HG03565 (cell line): Measurements from ENCODE around the gene IL1RAP.
"Not testable (repeated sequence)": the region's sequence is repeated elsewhere in the genome, so short reads cannot be mapped to it uniquely, and the experiment has no call there.

Source experiments
- ATAC-seq: cut with Tn5 transposase; IDR thresholded peaks from one replicate; pipeline ENCODE4 v1.9.1; 2021; ENCODE audit warnings: mild to moderate bottlenecking, moderate library complexity; ENCODE audit not compliant: unreplicated experiment

Gene IL1RAP

DNA sequence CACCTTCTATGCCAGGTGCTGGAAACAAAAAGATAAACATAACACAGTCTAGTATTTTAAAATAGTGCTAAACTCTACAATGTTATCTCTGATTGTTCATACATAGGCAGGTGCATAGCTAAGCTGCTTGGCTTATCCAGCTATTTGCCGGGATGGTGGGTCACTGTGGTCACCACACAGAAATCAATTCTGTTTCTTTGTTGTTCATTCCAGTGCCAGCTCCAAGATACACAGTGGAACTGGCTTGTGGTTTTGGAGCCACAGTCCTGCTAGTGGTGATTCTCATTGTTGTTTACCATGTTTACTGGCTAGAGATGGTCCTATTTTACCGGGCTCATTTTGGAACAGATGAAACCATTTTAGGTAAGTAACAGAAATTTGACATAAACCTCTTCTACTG, 130.2 kb downstream of the IL1RAP start:
- ATAC-seq = no peak

DNA sequence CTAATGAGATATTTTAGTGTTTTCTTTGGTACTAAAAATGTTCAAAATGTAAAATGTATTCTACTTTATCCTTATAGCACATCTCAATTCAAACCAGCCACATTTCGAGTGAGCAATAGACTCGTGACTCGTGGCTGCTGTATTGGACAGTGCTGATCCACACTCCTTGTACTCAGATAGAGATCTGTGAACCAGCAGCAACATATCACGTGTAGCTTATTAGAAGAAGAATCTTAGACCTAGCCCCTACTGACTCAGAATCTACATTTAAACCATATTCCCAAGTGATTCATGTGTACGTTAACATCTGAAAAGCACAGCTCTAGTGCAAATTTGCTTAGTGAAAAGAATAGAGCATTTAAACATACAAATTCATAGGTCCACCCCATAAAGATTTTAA, 130.9 kb downstream of the IL1RAP start:
- ATAC-seq = no peak

DNA sequence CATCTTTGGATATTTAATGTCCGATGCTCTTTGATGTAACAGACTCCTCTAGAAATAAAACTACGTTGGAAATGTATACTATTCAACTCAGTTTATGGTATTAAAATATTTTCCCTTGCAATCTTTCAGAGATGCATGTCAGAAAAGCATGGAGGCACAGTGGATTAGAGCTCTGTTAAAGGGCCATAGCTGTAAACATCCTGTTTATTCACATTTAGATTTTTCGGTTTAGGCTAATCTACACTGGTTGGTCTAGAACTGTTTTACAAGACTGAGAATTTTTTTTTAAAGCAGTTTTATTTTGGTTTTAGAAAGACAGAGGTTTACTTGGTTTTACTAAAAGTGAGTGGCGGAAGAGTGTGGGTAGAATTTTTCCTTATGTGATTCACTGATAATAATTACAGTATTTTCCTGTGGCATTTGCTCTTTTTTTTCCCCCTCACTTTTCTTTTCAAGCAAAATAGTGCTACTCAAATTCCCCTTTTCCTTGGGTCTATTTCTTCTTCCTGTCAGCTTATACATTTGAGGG, 132.1 kb downstream of the IL1RAP start:
- no peak for ATAC-seq

DNA sequence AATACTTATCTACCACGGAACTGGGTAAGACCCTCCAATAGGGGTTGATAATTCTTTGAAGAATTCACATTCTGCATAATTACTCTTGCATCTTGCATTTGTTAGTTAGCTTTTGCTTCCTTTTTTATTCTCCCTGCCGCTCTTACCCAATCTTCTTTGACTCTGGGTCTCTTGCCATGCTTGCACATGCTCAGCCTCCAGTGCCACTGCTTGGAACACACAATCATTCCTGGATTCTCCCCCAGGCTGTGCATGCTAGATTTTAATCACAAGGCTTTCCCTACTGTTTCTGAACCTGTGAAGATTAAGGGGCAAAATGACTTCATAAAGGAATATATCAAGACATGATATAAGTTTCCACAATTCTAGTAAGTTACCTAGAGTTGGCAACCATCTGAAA, 133.1 kb downstream of the IL1RAP start:
- ATAC-seq = no peak

DNA sequence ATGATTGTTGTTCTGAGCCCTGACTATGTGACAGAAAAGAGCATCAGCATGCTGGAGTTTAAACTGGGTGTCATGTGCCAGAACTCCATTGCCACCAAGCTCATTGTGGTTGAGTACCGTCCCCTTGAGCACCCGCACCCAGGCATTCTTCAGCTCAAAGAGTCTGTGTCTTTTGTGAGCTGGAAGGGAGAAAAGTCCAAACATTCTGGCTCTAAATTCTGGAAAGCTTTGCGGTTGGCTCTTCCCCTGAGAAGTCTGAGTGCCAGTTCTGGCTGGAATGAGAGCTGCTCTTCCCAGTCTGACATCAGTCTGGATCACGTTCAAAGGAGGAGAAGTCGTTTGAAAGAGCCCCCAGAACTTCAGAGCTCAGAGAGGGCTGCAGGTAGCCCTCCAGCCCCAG, 142.0 kb downstream of the IL1RAP start:
- no peak for ATAC-seq

DNA sequence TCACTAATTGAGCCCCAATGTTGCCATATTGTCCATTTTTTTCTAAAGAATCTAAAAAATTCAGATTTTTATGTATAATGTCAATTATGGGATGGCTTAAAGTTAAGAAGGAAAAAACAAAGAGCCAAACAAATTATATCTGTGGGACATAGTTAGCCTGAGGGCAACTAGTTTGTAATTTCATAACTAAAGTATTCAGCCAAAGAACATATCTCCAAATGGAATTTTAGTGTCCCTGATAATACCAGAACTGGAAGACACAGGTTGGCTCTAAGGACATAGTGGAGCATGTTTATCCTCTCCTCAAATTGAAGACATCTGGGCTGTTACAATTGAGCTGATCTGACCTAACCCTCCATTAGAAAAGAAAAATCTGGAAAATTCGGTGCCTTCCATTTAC, 144.2 kb downstream of the IL1RAP start:
- ATAC-seq = no peak

DNA sequence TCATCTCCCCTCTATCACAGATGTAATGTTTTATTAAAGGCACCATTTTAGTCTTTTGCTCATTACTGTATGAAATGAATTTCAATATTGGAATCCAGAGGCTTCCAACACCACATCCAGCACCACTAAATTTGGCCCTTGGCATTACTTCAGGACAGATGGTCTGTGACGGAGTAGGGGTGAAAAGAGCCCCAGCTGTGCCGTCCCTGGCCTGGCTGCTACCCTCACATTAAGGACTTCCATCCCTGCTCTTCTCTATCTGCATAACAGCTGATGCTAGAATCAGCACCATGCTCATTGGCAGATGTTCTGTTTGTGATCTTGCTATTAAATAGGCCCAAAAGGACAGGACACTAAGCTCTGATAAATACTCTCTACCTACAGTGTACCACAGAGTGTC, 152.9 kb downstream of the IL1RAP start:
- no peak for ATAC-seq

DNA sequence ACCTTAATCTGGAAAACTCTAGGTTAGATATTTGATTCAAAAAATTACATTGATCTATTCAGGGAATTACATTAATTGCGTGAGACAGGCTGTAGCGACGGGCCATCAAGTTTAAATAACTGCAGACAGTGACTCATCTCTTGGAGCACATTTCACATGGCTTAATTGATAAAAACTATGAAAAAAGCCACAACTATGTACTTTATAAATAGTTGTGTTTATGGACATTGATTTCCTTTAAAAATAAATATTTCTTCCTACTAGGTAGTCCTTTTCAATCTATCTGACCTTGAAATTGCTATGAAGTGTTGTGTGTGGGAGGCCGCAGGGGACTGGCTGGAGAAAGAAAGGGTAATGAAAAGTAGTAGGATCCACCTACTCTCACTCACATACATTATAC, 157.8 kb downstream of the IL1RAP start:
- ATAC-seq = no peak

DNA sequence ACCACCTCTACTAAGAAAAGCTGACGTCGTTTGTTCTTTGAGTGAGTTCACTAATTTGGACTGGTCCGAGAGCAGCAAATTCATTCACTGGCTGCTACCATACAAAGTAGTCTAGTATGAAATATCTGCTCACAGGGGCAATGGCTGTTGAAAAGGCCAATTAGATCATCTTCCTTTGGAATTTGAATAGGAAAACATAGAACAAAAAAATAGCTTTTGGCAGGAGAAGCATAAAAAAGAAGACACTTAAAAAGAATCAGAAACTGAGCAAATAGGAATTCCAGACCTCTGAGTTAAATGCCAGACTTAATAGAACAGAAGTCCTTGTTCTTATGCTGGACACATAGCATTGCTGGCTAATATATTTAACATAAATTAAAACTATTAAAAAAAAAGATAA, 159.3 kb downstream of the IL1RAP start:
- ATAC-seq = no peak

DNA sequence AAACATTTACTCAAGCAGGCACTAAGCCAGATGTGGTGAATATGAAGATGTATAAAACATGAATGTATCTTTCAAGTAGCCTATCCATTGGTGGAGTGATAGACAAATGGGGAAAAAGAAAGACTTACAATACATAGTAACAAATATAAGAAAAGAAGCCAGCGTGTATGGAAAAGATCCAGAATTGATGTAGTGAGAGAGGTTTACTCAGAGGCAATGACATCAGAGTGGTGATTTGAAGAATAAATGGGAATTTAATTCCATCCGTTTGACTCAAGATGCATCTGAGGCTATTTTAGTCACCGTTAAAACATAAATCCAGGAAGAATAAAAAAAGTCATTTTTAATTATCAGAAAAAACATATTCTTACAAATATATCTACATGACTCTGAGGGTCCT, 162.6 kb downstream of the IL1RAP start:
- no peak for ATAC-seq

DNA sequence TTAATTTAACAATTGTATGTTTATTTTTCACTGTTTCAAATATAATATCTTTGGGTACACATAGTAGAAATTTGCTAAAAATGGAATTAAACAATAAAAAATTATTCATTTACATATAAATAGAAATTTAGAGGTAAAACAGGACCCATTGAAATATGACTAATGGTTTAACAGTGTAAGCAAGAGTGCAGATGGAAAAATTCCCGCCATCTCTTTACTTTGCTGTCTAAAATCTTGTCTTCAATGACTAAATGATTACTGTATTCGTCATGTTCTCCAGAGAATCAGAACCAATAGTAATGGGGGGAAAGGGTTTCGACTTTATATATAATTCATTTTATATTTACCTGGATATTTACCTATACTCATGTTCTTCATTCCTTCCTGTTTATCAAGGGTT, 163.1 kb downstream of the IL1RAP start:
- ATAC-seq = no peak

DNA sequence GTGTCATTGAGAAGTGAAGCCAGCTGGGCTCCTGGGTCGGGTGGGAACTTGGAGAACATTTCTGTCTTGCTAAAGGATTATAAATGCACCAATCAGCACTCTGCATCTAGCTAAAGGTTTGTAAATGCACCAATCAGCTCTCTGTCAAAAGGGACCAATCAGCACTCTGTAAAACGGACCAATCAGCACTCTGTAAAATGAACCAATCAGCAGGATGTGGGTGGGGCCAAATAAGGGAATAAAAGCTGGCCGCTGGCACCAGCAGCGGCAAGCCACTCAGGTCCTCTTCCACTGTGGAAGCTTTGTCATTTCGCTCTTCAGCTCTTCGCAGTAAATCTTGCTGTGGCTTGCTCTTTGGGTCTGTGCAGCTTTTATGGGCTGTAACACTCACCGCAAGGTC, 164.0 kb downstream of the IL1RAP start:
- ATAC-seq = not testable (repeated sequence)

DNA sequence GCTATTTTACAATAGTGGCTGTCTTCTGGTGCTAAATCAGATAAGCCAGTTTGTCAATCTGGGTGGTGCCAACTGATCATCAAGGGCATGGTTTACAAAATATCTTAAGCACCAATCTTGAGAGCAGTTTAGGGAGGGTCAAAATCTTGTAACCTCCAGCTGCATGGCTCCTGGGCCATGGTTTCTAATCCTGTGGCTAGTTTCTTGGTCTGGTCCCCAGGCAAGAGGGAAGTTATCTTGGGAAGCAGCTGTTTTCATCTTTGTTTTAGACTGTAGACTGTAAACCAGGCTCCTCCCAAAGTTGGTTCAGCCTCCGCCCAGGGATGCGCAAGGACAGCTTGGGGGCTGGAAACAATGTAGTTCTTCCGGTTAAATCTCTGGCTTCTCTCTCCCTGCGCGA, 166.8 kb downstream of the IL1RAP start:
- ATAC-seq = no peak

DNA sequence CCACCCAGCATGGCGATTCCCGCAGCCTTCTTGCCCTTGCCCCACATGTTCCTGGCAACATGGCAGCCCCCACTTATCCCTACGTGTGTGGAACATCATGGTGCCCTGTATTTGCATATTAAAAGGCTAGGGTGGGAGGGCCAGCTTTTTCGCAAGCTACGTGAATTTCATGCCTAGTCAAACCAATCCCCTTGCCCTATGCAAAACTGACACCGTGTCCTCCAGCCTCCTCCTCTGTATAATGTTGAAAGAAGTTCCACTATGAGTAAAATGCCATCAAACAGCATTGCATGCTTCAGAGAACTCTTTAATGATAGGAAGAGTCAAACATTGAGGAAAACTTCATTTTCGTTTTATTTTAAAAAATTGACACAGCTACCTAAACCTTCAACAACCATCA, 170.9 kb downstream of the IL1RAP start:
- ATAC-seq = no peak

DNA sequence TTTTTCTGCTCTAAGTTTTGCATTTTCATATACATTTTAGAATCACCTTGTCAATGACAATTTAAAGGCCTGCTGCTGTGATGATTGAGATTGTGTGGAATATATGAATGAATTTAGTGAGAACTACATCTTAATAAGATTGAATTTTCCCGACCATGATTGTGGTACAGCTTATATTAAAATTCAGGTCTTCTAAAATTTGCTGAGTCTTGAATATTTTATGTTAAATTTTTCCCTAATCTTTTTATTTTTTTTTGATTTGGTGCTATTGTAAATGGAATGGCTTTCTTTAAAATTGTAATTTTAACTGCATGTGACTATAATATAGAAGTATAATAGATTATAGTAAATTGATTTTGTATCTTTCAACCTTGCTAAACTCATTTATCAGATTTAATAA, 172.1 kb downstream of the IL1RAP start:
- ATAC-seq = no peak

DNA sequence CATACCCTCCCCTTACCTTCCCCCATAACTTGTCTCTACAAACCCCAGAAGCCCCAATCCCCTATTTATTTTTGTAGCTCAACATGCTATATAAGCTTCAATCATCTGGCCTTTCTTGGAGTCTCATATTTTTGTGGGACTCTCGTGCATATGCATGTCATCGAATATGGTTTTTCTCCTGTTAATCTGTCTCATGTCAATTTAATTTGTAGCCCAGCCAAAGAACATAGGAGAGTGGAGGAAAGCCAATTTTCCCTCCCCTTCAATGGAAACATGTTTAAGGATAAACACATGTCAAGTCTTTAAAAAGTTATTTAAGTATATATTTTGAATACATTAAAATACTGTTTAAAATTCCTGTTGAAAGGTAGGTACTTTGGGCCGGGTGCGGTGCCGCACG, 176.4 kb downstream of the IL1RAP start:
- ATAC-seq = no peak

DNA sequence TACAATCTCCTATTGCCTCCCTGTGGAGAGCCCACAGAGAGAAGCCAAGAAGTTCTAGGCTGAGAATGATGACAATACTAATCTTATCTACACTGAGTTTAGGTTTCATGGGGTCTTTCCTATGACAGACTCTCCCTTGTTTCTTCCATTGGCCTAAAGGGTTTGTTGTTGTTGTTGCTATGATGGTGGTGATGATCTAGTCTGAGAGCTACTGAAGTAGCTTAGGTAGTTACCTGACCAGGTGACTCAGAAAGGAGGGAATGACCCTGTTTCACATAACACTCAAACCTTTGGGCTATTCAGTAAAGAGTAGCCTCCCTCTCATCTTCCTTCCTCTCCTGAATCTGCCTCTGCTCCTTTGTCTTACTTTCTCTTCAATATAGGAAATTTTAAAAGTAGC, 178.4 kb downstream of the IL1RAP start:
- no peak for ATAC-seq

DNA sequence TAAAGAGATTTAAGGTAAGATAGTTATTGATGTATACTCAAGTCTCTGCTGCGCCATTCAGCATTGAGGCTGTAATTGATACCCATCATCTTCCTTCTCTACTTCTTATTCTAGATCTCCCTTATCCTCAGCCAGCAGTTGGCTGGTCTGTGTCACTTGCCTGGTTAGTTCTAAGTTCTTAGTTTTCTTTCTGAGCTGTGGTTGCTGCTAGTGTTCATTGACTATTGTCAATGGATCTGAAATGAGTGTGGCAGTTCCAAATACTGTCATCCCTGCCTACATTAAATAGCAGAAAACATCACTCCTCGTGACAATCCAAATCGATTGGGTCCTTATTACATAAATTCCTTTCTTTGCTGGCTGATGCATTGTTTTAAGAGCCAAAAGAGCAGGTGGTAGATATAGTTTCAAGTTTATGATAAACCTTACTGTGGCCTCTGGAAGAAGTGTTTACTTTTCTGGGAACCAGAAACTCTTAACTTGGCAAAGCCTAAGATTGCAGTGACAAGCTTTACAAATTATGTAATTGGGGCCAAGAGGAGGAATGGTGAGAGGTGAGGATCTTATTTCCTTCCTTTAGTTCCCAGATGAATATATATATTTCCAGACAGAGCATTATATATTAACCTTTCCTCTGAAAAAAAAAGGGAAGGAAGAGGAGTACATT, 180.6 kb downstream of the IL1RAP start:
- no peak for ATAC-seq

DNA sequence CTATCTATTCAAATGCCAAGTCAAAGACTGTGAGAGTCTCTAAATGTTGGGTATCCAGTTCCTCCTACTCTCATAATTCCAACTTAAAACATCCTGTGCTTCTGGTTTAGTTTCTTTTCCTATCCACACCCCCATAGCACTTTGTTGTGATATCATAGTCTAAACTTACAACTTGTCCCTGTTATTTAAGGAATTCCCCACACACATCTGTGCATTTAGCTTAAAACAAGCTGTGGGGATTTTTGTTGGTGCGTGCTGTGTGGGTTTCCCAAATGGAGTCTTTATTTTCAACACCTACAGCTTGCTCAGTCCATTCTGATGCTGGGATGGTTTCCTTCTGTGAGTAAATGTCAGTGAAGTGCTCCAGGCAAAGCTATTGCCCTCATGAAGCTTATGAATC, 181.3 kb downstream of the IL1RAP start:
- ATAC-seq = no peak

DNA sequence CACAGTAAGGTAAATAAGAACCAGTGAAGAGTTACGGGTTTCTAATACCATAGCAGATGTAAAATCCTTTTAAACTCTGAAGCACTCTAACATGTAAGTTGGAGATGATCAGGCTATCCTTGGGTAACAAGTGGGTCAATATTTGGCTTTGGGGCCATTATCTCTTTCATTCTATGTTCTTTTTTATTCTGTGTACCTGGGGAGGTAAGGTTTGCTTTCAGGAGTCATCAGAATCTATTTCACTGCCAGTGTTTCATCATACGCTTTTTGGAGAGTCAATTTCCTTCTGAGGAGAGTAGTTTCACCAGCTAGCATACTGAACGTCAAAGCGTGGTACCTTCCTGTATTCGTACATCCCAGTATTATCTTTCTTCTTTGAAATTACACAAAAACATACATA, 182.1 kb downstream of the IL1RAP start:
- no peak for ATAC-seq

DNA sequence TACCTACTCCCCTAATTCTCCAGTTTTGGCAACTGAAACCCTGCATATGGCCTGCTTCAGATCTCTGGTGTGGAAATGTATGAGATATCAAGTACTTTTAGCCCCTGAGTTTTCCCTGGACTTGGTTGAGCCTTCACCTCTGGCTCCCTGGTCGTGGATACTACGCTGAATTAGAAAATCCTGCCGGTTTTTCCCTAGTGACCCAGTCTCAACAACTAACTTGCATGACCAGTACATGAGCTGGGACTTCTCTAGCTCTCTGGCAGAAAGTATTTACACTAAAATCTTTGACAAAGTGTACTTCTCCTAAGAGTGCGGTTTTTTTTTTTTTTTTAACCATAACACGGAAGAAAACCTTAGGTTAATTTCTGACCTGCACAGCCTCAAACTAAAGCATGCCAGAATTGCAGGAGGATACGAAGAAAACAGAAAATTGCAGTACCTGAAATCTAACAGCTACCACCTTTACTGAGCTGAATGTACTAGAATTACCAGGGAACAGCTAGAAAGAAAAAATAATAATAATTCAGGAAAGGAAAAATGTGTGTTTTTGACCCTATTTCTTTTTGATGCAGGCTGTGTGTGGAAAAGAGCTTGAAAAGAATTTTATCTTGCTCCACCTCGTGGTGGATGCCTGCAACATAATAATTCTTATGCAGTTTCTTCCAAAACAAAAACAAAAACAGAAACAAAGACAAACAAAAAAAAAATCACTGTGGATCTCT, 183.1 kb downstream of the IL1RAP start:
- no peak for ATAC-seq

DNA sequence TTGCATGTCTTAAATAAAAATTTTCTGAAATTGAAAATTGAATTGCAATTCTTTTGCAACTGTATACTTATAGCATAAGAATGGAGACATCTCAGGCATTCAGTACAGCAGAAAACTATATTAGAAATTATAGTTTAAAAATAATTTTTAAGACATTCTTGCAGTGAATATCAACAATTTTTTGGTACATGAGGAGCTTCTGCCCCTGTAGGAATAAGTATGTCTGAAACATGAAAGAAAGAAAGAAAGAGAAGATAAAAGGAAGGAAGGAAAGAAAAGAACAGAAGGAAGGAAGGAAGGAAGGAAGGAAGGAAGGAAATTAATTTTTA, 183.6 kb downstream of the IL1RAP start:
- ATAC-seq = no peak

DNA sequence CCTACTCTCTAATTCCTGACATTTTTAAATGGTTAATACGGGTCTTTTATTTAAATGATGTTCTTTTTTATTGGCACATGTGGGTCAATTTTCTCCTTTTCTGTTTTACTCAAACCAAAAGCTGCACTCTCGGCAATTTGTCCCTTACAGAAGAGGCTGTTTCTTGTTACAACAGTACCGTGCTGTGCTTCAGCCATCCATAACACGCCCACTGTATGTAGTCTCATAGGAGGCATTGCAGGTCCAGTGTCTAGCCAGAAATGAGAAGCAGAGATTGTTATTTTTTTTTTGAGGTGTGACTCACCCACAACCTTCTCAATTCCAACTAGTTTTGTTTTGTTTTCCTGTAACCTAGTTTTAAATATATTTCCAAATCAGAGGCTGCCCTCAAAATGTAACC, 184.0 kb downstream of the IL1RAP start:
- ATAC-seq = no peak
